ENCODE measurements around the gene CDC14B. TPM values are rescaled to one million over a fixed set of nuclear protein-coding genes. Genes with fewer than 3 reads are reported as not detected.

Gene CDC14B
- total and polyA plus RNA-seq, 4 donors, result 8.8 to 33.3 (median 11.3) TPM

DNA sequence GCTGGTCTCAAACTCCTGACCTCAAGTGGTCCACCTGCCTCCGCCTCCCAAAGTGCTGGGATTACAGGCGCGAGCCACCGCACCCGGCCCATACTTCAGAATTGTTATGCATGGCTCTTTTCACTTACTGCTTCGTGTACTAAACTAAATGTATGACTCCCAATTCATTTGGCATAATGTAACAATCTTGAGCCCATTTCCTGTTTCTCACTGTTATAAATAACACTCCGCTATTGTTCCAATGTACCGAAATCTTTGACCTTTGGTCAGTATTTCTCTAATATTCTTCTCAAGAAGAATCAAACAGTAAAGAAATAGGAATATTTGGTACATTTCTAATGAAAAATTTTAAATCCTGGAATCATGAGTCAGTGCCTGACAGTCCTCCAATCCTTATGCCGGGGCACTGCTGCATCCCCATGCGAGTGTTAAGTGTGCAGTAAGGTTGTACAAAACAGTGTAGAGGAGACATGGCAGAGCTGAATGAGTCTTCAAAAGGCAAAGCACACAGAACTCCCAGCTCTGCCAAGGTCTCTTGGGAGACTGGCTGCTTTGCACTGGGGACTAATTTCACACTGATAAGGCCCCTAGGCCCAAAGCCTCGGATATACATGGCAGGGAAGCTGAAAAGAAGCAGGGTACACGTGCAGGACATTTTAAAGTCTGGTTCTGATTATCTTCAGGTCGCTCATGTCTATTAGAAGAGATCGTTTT is 111.3 kb downstream of the CDC14B start:
- Histone ChIP-seq H3K9me3 (ENCODE audit: control insufficient read depth in 4 of 4, low read length in 3 of 4) (no peaks in the 10 kb centered on the region), H3K4me3 (ENCODE audit: low read depth in 1 of 3, low read length in 3 of 3) (no peak overlapping the region), H3K27ac (ENCODE audit: low read depth in 1 of 2, low read length in 2 of 2) (no peak overlapping the region), H3K4me1 (ENCODE audit: control insufficient read depth in 4 of 4, insufficient read depth in 4 of 4, low read length in 3 of 4) (no peaks in the 10 kb centered on the region), H3K36me3 (ENCODE audit: control insufficient read depth in 4 of 4, insufficient read depth in 3 of 4, low read depth in 1 of 4, low read length in 3 of 4) (peaks cover 2 to 29% (median 13%) of the 10 kb centered on the region in 4 donors), H3K27me3 (ENCODE audit: control insufficient read depth in 4 of 4, insufficient read depth in 4 of 4, low read length in 3 of 4) (no peaks in the 10 kb centered on the region), H3K9ac (ENCODE audit: low read depth in 1 of 2, low read length in 2 of 2) (no peak overlapping the region)
- DNase-seq (ENCODE audit: low spot score), result no peak
- 83% methylated on average over 14 of the region's 14 CpGs for WGBS
- TF ChIP-seq FOXA2 (IDR thresholded peaks at IDR 0.05), result no peak
- no peak for TF ChIP-seq FOXA1 (IDR thresholded peaks at IDR 0.05)
- TF ChIP-seq, protein P1, sequence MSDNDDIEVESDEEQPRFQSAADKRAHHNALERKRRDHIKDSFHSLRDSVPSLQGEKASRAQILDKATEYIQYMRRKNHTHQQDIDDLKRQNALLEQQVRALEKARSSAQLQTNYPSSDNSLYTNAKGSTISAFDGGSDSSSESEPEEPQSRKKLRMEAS (IDR thresholded peaks at IDR 0.05), result no peak
- TF ChIP-seq TAF1 (conservative IDR thresholded peaks at IDR 0.05), result no peak
- TF ChIP-seq, protein P2, sequence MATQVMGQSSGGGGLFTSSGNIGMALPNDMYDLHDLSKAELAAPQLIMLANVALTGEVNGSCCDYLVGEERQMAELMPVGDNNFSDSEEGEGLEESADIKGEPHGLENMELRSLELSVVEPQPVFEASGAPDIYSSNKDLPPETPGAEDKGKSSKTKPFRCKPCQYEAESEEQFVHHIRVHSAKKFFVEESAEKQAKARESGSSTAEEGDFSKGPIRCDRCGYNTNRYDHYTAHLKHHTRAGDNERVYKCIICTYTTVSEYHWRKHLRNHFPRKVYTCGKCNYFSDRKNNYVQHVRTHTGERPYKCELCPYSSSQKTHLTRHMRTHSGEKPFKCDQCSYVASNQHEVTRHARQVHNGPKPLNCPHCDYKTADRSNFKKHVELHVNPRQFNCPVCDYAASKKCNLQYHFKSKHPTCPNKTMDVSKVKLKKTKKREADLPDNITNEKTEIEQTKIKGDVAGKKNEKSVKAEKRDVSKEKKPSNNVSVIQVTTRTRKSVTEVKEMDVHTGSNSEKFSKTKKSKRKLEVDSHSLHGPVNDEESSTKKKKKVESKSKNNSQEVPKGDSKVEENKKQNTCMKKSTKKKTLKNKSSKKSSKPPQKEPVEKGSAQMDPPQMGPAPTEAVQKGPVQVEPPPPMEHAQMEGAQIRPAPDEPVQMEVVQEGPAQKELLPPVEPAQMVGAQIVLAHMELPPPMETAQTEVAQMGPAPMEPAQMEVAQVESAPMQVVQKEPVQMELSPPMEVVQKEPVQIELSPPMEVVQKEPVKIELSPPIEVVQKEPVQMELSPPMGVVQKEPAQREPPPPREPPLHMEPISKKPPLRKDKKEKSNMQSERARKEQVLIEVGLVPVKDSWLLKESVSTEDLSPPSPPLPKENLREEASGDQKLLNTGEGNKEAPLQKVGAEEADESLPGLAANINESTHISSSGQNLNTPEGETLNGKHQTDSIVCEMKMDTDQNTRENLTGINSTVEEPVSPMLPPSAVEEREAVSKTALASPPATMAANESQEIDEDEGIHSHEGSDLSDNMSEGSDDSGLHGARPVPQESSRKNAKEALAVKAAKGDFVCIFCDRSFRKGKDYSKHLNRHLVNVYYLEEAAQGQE (IDR thresholded peaks at IDR 0.05), result no peak
- no peak for TF ChIP-seq JUND (IDR thresholded peaks at IDR 0.05)
- no peak for TF ChIP-seq HNF4G (IDR thresholded peaks at IDR 0.05)
- no peak for TF ChIP-seq EGR1 (IDR thresholded peaks at IDR 0.05; ENCODE audit: low read depth in 2 of 2)
- TF ChIP-seq RAD21 (IDR thresholded peaks at IDR 0.05), result no peak
- TF ChIP-seq, protein P3, sequence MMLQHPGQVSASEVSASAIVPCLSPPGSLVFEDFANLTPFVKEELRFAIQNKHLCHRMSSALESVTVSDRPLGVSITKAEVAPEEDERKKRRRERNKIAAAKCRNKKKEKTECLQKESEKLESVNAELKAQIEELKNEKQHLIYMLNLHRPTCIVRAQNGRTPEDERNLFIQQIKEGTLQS (IDR thresholded peaks at IDR 0.05), result no peak
- no peak for TF ChIP-seq HNF4A (conservative IDR thresholded peaks at IDR 0.05)
- TF ChIP-seq GABPA (IDR thresholded peaks at IDR 0.05 in 1 of 2, conservative IDR thresholded peaks at IDR 0.05 in 1 of 2), result no peak
- no peak for TF ChIP-seq RXRA (IDR thresholded peaks at IDR 0.05)
- no peak for TF ChIP-seq NR2F2 (IDR thresholded peaks at IDR 0.05)
- TF ChIP-seq, protein P4, sequence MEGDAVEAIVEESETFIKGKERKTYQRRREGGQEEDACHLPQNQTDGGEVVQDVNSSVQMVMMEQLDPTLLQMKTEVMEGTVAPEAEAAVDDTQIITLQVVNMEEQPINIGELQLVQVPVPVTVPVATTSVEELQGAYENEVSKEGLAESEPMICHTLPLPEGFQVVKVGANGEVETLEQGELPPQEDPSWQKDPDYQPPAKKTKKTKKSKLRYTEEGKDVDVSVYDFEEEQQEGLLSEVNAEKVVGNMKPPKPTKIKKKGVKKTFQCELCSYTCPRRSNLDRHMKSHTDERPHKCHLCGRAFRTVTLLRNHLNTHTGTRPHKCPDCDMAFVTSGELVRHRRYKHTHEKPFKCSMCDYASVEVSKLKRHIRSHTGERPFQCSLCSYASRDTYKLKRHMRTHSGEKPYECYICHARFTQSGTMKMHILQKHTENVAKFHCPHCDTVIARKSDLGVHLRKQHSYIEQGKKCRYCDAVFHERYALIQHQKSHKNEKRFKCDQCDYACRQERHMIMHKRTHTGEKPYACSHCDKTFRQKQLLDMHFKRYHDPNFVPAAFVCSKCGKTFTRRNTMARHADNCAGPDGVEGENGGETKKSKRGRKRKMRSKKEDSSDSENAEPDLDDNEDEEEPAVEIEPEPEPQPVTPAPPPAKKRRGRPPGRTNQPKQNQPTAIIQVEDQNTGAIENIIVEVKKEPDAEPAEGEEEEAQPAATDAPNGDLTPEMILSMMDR (IDR thresholded peaks at IDR 0.05; ENCODE audit: low read depth, low read length, missing input control), result no peak

DNA sequence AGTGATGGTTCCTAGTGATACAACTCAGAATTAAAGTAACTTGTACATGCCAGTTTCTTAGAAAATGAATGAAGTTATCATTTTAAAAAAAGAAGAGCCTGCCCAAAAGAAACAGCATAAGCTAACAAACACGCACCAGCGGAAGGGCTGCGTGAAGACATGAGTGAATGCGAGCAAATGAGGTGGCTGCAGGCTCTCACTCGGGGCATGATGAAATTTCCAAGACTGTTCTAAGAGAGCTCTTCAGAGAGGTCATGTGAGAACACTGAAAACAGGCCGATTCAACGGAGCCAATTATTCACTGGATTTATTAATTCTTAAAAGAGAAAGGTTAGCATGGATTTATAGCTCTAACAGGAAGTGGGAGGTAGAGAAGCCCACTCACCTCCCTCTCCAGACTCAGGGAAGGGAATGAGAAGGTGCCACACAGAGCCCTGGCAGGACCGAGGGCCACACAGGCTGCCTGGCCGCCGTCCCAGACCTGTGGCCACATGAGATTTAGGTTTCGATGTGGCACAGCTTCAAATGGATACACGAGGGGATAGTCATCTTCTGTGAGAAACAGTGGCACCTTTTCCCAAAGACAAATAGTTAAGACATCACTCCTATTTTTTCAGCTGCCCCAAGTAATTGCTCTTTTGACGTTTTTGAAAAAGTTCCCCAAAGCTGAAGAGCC is 114.2 kb downstream of the CDC14B start:
- Histone ChIP-seq H3K27ac (ENCODE audit: low read depth in 1 of 2, low read length in 2 of 2) (no peak overlapping the region), H3K36me3 (ENCODE audit: control insufficient read depth in 4 of 4, insufficient read depth in 3 of 4, low read depth in 1 of 4, low read length in 3 of 4) (peaks cover 0 to 23% (median 10%) of the 10 kb centered on the region in 4 donors), H3K4me1 (ENCODE audit: control insufficient read depth in 4 of 4, insufficient read depth in 4 of 4, low read length in 3 of 4) (no peaks in the 10 kb centered on the region), H3K9ac (ENCODE audit: low read depth in 1 of 2, low read length in 2 of 2) (no peak overlapping the region), H3K4me3 (ENCODE audit: low read depth in 1 of 3, low read length in 3 of 3) (no peak overlapping the region), H3K9me3 (ENCODE audit: control insufficient read depth in 4 of 4, low read length in 3 of 4) (no peaks in the 10 kb centered on the region), H3K27me3 (ENCODE audit: control insufficient read depth in 4 of 4, insufficient read depth in 4 of 4, low read length in 3 of 4) (no peaks in the 10 kb centered on the region)
- no peak for DNase-seq (ENCODE audit: low spot score)
- WGBS, result 94% methylated on average over 13 of the region's 13 CpGs
- TF ChIP-seq HNF4A (conservative IDR thresholded peaks at IDR 0.05), result no peak
- TF ChIP-seq JUND (IDR thresholded peaks at IDR 0.05), result no peak
- TF ChIP-seq, protein P2 (IDR thresholded peaks at IDR 0.05), result no peak
- no peak for TF ChIP-seq SP1 (IDR thresholded peaks at IDR 0.05)
- TF ChIP-seq, protein P4 (IDR thresholded peaks at IDR 0.05; ENCODE audit: low read depth, low read length, missing input control), result no peak
- TF ChIP-seq FOXA2 (IDR thresholded peaks at IDR 0.05), result no peak
- TF ChIP-seq NR2F2 (IDR thresholded peaks at IDR 0.05), result no peak

Measured in liver (tissue), 9 donors.